GM12801 (cell line): ENCODE results near the gene NEURL1.

ENCODE experiments used
- TF ChIP-seq, protein P1 (sequence below): IDR thresholded peaks from one replicate; pipeline ENCODE4 v1.5.1; 2011; ENCODE audit warnings: control low read depth; ENCODE audit not compliant: insufficient read length; ENCODE audit errors: extremely low read depth

The NEURL1 gene

DNA sequence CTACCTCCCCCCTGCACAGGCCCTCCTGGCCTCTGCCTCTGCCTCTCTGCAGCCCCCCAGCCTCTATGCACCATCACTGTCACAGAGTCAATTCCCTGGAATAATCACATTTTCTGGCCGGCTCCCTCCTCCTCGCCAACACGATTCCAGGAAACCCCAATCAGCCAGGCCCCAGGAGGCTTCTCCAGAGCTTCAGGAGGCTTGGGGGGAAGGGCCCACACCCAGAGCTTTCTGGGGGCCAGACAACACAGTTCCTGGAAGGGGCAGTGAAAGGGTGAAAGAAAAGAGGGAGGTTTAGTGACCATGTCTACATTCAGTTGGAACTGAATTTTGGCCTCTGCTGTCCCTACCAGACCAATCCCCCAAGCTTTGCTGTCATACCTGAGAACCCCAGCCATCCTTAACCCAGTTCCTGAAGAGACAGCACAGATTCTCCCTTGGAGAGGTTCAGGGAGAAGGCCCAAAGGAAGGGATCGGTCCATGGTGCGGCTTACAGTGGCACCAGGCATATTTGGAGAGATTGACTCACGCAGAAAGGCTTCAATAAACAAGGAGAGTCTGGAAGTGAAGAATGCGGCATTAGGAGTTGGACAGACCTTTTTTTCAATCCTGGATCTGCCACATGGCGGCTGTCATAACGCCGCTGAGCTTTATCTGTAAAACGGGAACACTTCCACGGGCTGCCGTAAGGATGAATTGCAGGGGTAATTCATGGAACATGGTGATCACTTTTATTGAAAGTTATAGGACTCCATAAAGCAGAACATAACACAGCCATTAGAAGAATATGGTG, 89.0 kb downstream of the NEURL1 start:
- TF ChIP-seq, protein P1, sequence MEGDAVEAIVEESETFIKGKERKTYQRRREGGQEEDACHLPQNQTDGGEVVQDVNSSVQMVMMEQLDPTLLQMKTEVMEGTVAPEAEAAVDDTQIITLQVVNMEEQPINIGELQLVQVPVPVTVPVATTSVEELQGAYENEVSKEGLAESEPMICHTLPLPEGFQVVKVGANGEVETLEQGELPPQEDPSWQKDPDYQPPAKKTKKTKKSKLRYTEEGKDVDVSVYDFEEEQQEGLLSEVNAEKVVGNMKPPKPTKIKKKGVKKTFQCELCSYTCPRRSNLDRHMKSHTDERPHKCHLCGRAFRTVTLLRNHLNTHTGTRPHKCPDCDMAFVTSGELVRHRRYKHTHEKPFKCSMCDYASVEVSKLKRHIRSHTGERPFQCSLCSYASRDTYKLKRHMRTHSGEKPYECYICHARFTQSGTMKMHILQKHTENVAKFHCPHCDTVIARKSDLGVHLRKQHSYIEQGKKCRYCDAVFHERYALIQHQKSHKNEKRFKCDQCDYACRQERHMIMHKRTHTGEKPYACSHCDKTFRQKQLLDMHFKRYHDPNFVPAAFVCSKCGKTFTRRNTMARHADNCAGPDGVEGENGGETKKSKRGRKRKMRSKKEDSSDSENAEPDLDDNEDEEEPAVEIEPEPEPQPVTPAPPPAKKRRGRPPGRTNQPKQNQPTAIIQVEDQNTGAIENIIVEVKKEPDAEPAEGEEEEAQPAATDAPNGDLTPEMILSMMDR, result no peak

DNA sequence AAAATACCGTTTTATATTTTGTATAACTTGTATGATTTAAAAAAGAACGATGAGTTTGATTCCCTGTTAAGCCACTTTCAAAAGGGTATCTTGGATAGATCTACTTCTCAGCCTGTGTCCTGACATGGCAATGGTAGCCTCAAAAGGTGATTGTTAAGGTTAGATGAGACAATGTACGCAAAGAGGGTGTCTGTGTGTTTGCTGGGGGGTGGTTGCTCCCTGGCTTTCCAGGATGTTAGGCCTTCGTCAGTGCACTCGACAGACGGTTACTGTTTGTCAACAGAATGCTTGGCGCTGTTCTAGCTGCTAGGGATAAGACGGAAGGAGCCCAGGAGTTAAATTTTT, 90.3 kb downstream of the NEURL1 start:
- TF ChIP-seq, protein P1, result no peak

DNA sequence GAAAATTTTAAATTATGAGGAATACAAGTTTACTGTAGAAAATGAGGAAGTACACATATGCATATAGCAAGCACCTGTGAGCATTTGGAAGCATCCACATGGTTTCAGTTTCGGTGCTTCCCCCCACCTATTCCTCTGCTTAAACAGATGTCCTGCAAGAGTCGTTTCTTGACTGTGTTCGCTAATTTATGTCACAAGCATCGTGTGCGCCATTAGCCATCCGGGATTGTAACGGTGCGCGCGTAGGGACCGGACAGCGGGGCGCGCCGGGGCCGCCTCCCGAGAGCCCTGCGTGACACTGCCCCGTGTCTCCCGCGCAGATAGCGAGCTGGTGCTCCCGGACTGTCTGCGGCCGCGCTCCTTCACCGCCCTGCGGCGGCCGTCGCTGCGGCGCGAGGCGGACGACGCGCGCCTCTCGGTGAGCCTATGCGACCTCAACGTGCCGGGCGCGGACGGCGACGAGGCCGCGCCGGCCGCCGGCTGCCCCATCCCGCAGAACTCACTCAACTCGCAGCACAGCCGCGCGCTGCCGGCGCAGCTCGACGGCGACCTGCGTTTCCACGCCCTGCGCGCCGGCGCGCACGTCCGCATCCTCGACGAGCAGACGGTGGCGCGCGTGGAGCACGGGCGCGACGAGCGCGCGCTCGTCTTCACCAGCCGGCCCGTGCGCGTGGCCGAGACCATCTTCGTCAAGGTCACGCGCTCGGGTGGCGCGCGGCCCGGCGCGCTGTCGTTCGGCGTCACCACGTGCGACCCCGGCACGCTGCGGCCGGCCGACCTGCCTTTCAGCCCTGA, 90.9 kb downstream of the NEURL1 start:
- TF ChIP-seq, protein P1, result no peak

DNA sequence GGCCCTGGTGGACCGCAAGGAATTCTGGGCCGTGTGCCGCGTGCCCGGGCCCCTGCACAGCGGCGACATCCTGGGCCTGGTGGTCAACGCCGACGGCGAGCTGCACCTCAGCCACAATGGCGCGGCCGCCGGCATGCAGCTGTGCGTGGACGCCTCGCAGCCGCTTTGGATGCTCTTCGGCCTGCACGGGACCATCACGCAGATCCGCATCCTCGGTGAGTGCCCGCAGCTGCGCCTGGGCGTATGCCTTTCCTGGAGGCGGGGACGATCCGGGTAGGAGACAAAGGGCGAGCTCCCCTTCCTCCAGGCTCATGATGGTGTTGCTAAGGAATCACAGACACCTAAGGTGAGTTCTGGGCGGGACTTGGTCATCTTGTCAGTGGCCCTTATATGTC, 91.5 kb downstream of the NEURL1 start:
- TF ChIP-seq, protein P1, result no peak

DNA sequence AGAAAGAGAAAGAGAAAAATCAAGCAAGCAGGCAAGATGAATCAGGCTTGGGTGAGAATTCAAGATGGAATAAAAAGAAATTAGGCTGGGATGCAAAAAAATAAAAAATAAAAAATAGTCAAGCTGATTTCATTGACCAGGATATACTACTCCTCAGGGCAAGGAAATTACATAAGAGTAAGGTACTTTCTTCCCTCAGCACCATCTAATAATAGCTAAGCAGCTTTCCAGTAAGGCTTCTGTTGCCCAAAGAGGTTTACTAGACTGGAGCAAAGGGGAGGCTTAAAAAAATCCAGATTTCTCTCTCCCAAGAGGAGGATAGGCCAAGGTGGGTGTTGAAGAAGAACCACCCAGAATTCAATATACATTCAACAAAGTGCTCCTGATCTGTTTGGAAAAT, 93.6 kb downstream of the NEURL1 start:
- TF ChIP-seq, protein P1, result no peak

DNA sequence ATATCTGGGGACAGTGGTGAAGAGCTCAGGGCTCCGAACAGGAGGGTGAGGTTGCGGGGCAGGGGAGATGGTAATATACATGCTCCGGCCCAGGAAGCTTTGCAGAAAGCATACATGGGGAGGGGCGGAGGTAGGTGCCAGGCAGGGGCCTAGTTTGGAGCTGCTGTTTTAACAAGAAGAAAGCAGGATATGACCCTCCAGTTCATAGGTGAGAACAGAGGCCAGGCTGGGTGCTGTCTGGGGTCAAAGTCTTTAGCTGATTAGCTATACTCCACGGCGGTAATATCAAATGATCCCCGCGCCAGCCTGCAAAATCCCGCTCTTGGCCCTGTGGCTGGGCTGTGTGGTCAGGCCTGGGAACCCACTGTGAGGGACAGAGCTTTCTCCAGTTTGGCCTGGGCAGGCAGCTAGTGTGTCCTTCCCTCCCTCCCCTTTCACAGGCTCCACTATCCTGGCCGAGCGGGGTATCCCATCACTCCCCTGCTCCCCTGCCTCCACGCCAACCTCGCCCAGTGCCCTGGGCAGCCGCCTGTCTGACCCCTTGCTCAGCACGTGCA, 95.6 kb downstream of the NEURL1 start:
- TF ChIP-seq, protein P1, result no peak

DNA sequence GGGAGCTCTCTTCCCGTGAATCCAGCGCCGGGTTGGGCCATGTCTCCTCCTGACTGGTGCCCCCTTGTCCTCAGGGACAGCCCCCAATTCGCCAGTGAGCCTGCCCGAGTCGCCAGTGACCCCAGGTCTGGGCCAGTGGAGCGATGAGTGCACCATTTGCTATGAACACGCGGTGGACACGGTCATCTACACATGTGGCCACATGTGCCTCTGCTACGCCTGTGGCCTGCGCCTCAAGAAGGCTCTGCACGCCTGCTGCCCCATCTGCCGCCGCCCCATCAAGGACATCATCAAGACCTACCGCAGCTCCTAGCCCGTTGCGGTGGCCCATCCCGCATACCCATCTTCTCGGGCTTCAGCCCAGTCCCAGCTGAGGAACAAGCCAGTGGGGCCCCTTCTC, 96.6 kb downstream of the NEURL1 start:
- TF ChIP-seq, protein P1, result no peak
